GM19372 (cell line): ENCODE results near the gene ZNF846.
A peak's percentile ranks its signal among the peaks of the same experiment; 100 is the strongest.
"Not testable (repeated sequence)": the region's sequence is repeated elsewhere in the genome, so short reads cannot be mapped to it uniquely, and the experiment has no call there.

Source experiments
- ATAC-seq: cut with Tn5 transposase; IDR thresholded peaks from one replicate; pipeline ENCODE4 v1.9.1; 2021; ENCODE audit warnings: mild to moderate bottlenecking, low read depth, moderate library complexity; ENCODE audit not compliant: unreplicated experiment

ZNF846 gene

DNA sequence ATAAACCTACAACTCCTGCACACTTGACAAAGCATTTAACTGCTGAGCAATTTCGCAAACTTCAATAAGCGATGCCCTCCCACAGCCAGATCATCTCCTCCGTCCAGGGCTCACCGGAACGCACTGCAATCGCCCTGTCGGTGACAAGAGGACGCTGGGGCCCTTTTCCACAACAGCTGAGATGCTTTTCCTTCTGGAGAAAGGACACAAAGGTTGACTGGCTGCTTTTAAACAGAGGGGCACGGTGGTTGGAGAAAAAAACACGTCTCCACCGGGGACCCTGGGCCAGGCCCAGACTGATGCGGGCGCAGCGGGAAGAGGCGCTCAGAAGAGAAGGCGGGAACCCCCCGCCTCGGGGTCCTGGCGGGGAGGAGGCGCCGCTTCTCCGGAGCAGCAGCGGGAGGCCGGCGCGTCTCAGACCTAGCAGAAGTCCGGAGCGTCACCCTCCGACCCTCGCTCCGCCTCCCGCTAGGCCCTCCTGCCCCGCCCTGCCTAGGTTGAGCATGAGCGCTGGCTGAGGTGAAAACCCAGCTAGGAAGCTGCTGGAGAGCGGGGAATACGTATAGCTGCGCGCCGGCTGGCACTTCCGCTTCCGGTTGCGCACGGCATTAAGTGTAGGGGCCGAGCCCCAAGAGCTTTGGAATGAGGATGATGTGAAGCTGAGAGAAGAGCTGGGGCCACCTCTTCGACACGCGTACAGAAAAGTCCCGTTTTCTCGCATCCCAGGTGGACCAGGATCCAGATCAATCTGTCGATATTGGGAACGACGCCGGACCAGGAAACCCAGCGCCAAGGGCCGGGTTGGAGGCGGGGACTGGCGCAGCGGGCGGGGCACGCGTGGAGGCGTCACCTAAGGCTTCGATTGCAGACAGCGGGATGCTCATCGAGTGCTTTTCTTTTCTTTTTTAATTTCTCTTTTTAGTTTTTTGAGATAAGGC is at the start of gene ZNF846:
Gene ZNF846 (minus strand): TSS at position 564 of the 938 bp plus-strand sequence. CDS start 3,788 bp downstream, outside the sequence.
- peak; percentile 86 for ATAC-seq

DNA sequence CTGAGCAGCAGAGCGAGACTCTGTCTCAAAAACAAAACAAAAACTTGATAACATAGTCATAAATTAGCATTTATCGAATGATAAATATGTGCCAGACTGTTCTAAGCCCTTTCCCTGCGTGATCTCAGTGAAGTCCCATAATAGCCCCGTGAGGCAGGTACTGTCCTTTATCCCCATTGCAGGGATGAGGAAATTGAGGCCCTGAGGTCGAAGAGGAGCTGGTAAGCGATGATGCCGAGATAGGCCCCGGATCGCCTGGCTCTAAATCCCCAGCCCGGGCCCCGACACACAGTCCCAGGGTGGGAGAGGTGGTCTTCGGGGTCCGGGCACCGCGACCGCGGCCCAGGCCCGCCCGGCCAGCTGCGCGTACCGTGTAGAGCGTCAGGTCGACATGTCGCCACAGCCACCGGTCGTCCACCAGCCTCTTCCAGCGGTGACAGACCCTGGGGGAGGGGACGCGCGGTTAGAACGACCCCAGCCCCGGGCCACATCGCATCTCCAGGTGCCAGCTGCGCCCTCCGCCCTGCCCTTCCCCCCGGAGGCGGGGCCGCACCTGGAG is 49.7 kb upstream of the ZNF846 start:
- no peak for ATAC-seq

- ATAC-seq: no peak
These were observed 42.6 kb upstream of the ZNF846 start for GRCh38 chr19:9811139-9811538.

- ATAC-seq: no peak
These were observed 40.6 kb upstream of the ZNF846 start for GRCh38 chr19:9808855-9809824.

DNA sequence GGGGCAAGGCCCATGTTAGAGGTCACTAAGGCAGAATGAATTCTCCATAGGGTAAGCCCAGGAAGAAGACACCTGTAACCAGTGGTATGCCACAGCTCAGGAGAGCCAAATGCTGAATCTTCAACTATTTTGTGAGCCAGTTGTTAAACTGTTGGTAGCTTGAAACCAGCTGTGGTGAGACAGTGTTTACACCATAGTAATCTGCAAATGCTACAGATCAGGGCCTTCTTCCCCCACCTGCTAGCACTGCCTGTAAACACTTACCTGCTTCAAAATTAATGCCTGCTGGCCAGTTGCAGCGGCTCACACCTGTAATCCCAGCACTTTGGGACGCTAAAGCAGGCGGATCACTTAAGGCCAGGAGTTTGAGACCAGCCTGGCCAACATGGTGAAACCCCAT is 38.3 kb upstream of the ZNF846 start:
- no peak for ATAC-seq

GRCh38 chr19:9801976-9802375 is 33.4 kb upstream of the ZNF846 start:
- ATAC-seq: no peak

- ATAC-seq: no peak
These were observed 30.6 kb upstream of the ZNF846 start for GRCh38 chr19:9799162-9799561.

DNA sequence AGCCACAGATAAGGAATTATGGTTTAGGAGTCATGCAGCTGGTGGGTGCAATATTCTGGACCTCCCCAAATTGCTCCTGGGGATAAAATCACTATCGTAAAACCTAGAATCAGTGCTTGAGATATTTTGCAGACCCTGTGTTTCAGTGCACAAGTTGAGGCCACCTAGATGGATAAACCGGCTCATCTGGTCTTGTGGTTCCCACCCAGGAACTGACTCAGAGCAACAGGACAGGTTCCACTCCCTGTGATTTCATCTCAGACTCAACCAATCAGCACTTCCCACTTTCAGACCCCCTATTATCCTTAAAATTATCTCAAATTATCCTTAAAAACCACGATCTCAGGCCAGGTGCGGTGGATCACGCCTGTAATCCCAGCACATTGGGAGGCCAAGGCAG is 29.3 kb upstream of the ZNF846 start:
- no peak for ATAC-seq

- ATAC-seq: no peak
These were observed 27.7 kb upstream of the ZNF846 start for GRCh38 chr19:9796113-9796773.

- ATAC-seq: no peak
These were observed 24.6 kb upstream of the ZNF846 start for GRCh38 chr19:9793071-9793591.

GRCh38 chr19:9792206-9793070 is 23.9 kb upstream of the ZNF846 start:
- peak; percentile 48 for ATAC-seq

DNA sequence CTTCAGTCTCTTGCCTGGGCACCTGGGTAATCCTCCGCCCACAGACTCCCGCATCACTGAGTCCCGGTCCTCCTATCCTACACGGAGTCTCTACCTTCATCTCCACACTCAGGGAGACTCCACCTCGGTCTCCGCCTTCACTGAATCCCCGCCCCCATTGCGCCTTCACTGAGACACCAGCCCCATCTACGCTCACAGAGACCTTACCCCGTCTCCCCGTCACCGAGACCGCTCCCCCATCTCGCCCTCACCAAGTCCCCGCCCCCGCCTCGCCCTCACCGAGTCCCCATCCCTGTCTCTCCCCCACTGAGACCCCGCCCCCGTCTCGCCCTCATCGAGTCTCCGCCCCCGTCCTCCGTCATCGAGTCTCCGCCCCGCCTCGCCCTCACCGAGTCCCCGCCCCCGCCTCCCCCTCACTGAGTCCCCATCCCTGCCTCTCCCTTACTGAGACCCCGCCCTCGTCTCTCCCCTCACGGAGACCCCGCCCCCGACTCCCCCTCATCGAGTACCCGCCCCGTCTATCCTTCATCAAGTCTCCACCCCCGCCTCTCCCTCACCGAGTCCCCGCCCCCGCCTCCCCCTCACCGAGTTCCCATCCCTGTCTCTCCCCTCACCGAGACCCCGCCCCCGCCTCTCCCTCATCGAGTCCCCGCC is 23.1 kb upstream of the ZNF846 start:
- peak; percentile 36 for ATAC-seq

DNA sequence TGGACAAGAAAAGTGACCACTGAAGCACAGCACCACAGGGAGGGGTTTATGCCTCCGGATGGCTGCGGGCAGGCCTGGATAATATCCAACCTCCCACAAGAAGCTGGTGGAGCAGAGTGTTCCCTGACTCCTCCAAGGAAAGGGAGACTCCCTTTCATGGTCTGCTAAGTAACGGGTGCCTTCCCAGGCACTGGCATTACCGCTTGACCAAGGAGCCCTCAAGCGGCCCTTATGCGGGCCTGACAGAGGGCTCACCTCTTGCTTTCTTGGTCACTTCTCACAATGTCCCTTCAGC is 22.5 kb upstream of the ZNF846 start:
- not testable (repeated sequence) for ATAC-seq

DNA sequence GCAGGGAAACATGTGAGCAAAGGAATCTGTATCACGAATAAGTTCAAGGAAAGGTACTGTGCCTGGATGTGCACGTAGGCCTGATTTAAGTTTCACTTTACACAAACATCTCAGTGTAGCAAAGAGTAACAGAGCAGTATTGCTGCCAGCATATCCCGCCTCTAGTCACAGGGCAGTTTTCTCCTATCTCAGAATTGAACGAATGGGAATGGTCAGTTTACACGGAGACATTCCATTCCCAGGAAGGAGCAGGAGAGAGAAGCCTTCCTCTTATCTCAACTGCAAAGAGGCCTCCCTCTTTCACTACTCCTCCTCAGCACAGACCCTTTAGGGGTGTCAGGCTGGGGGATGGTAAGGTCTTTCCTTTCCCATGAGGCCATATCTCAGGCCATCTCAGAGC is 21.0 kb upstream of the ZNF846 start:
- not testable (repeated sequence) for ATAC-seq

- ATAC-seq: no peak
These were observed 20.5 kb upstream of the ZNF846 start for GRCh38 chr19:9789066-9789465.

- ATAC-seq: not testable (repeated sequence)
These were observed 20.1 kb upstream of the ZNF846 start for GRCh38 chr19:9788604-9789003.

GRCh38 chr19:9786819-9787218 is 18.3 kb upstream of the ZNF846 start:
- ATAC-seq: no peak

GRCh38 chr19:9786342-9786741 is 17.8 kb upstream of the ZNF846 start:
- no peak for ATAC-seq
